ENCODE data around the gene RFC3.

GRCh38 chr13:33860526-33860925 lies 42.6 kb downstream of the RFC3 start:
- TF ChIP-seq POLR2A (IDR thresholded peaks at IDR 0.05) = no peak
- TF ChIP-seq CTCF (IDR thresholded peaks at IDR 0.05) = no peak
- no peak for TF ChIP-seq POLR2AphosphoS5 (IDR thresholded peaks at IDR 0.05)
- TF ChIP-seq EP300 (IDR thresholded peaks at IDR 0.05; ENCODE audit: low read depth) = no peak
